Activated CD8-positive, alpha-beta T cell treated with anti-CD3 and anti-CD28 coated beads for 36 hours (primary cell): ENCODE results near the gene MAP3K5. TPM values are rescaled to one million over a fixed set of nuclear protein-coding genes. Genes with fewer than 3 reads are reported as not detected.

Experiments
- ATAC-seq: fragments of 200-7000 bp; cut with Tn5 transposase; one replicate; pipeline ENCODE4 v1.10.0; 2021; ENCODE audit warnings: mild to moderate bottlenecking, moderate library complexity
- CTCF ChIA-PET: fragments of 350-600 bp; sonication (Branson Sonifier 250); formaldehyde crosslinking; loops from one replicate; lab custom pipeline; 2021; ENCODE audit warnings: antibody characterized with exemption; lab: Charles Lee
- POLR2A ChIA-PET: fragments of 350-600 bp; sonication (Branson Sonifier 250); formaldehyde crosslinking; loops from one replicate; lab custom pipeline; 2021; ENCODE audit warnings: antibody characterized with exemption; lab: Charles Lee
- DNase-seq: peaks from one replicate; pipeline ENCODE4 v3.0.0-alpha.2; 2020
- H3K27ac Mint-ChIP-seq: one replicate; pipeline ENCODE4 v1.8.0; 2021; ENCODE audit warnings: mild to moderate bottlenecking, mixed read lengths
- H3K27me3 Mint-ChIP-seq: one replicate; pipeline ENCODE4 v1.8.0; 2021; ENCODE audit warnings: mixed read lengths
- H3K36me3 Mint-ChIP-seq: one replicate; pipeline ENCODE4 v1.8.0; 2021; ENCODE audit warnings: low read depth, mixed read lengths
- H3K4me1 Mint-ChIP-seq: one replicate; pipeline ENCODE4 v1.8.0; 2021; ENCODE audit warnings: low read depth, mixed read lengths
- H3K4me3 Mint-ChIP-seq: one replicate; pipeline ENCODE4 v1.8.0; 2021; ENCODE audit warnings: mild to moderate bottlenecking, moderate library complexity, mixed read lengths
- H3K9me3 Mint-ChIP-seq: one replicate; pipeline ENCODE4 v1.8.0; 2021; ENCODE audit warnings: mixed read lengths
- CTCF ChIP-seq: fragments of 200-600 bp; IDR thresholded peaks from one replicate; pipeline ENCODE4 v1.8.0; 2022; ENCODE audit warnings: antibody characterized with exemption, mild to moderate bottlenecking
- intact Hi-C: fragments of 100-400 bp; cut with micrococcal nuclease; formaldehyde crosslinking; loops from one replicate; pipeline ENCODE4 v1.10.0; 2022
- total RNA-seq, 2 experiments: library from RNA; stranded (reverse); gene quantifications; one replicate each; pipeline ENCODE4 v1.2.3, GENCODE V29; 2021

Gene MAP3K5
- total RNA-seq, 2 experiments from 2014 or later, result 4.4 to 4.6 TPM

GRCh38 chr6:136607204-136607931, 184.9 kb downstream of the MAP3K5 start:
- intact Hi-C loops, result no loop called here
- H3K4me3 Mint-ChIP-seq, result no peak overlapping the region
- no peaks in the 10 kb centered on the region for H3K27me3 Mint-ChIP-seq
- no peak for DNase-seq
- ChIA-PET POLR2A (interaction anchor here (0.6 kb wide), 1 partner anchor 22 kb away, joined by 3 read pairs; no protein-coding TSS in a partner anchor), CTCF (interaction anchor here (0.9 to 1.5 kb wide), 7 partner anchors 9 to 318 kb away, joined by 3 to 9 read pairs (median 3); partner anchors contain the start of gene MAP3K5)
- H3K4me1 Mint-ChIP-seq, result peaks cover 9% of the 10 kb centered on the region
- peaks cover 5% of the 10 kb centered on the region for H3K36me3 Mint-ChIP-seq
- no peaks in the 10 kb centered on the region for H3K9me3 Mint-ChIP-seq
- no peak for ATAC-seq
- no peak for TF ChIP-seq CTCF
- H3K27ac Mint-ChIP-seq, result no peak overlapping the region

GRCh38 chr6:136604928-136605510, 187.3 kb downstream of the MAP3K5 start:
- H3K4me3 Mint-ChIP-seq, result no peak overlapping the region
- peaks cover 5% of the 10 kb centered on the region for H3K36me3 Mint-ChIP-seq
- TF ChIP-seq CTCF, result no peak
- ATAC-seq (no peak), DNase-seq (no peak)
- H3K27ac Mint-ChIP-seq, result no peak overlapping the region
- intact Hi-C loops, result no loop called here
- CTCF ChIA-PET, result interaction anchor here (1.0 to 2.5 kb wide), 3 partner anchors 11 to 187 kb away, joined by 3 to 9 read pairs (median 3); partner anchors contain the start of gene MAP3K5
- H3K9me3 Mint-ChIP-seq, result no peaks in the 10 kb centered on the region
- no peaks in the 10 kb centered on the region for H3K27me3 Mint-ChIP-seq
- H3K4me1 Mint-ChIP-seq, result peaks cover 5% of the 10 kb centered on the region
- POLR2A ChIA-PET, result interaction anchor here (0.7 kb wide), 1 partner anchor 8 kb away, joined by 3 read pairs; no protein-coding TSS in a partner anchor

GRCh38 chr6:136604328-136604825, 187.9 kb downstream of the MAP3K5 start:
- no peaks in the 10 kb centered on the region for H3K9me3 Mint-ChIP-seq
- H3K4me1 Mint-ChIP-seq, result peaks cover 3% of the 10 kb centered on the region
- ChIA-PET POLR2A (interaction anchor here (0.7 kb wide), 1 partner anchor 8 kb away, joined by 3 read pairs; no protein-coding TSS in a partner anchor), CTCF (interaction anchor here (1.5 to 2.5 kb wide), 2 partner anchors 39 to 188 kb away, joined by 3 to 9 read pairs; partner anchors contain the start of gene MAP3K5)
- no peaks in the 10 kb centered on the region for H3K27me3 Mint-ChIP-seq
- DNase-seq (no peak), ATAC-seq (no peak)
- no peak overlapping the region for H3K4me3 Mint-ChIP-seq
- peaks cover 3% of the 10 kb centered on the region for H3K36me3 Mint-ChIP-seq
- intact Hi-C loops, result no loop called here
- TF ChIP-seq CTCF, result no peak
- H3K27ac Mint-ChIP-seq, result no peak overlapping the region

- Mint-ChIP-seq H3K9me3 (no peaks in the 10 kb centered on the region), H3K4me1 (no peaks in the 10 kb centered on the region), H3K27me3 (no peaks in the 10 kb centered on the region), H3K27ac (no peak overlapping the region), H3K36me3 (peaks cover 7% of the 10 kb centered on the region), H3K4me3 (no peak overlapping the region)
- intact Hi-C loops, result no loop called here
- ChIA-PET CTCF (interaction anchor here (0.7 to 2.2 kb wide), 4 partner anchors 11 to 191 kb away, joined by 3 to 10 read pairs (median 4); partner anchors contain the start of gene MAP3K5), POLR2A (no interaction called here)
- ATAC-seq (no peak), DNase-seq (no peak)
- TF ChIP-seq CTCF, result no peak
Observed at GRCh38 chr6:136600818-136601217, 191.5 kb downstream of the MAP3K5 start.
